OCI-LY3 (cell line): ENCODE data around the gene TBX6.

Source experiments
- CTCF ChIP-seq: fragments of 200-600, 300-600 bp; sonication (generic); IDR thresholded peaks from 2 replicates; pipeline ENCODE4 v1.5.1; 2014; ENCODE audit warnings: antibody characterized with exemption, low read length, low read depth
- EZH2phosphoT487 ChIP-seq: fragments of 200-600 bp; shearing (Covaris generic); IDR thresholded peaks from 2 replicates; pipeline ENCODE4 v1.6.1; 2018; ENCODE audit warnings: antibody characterized with exemption, mixed run types, low read depth

GRCh38 chr16:30049871-30050270, 41.9 kb downstream of the TBX6 start:
- TF ChIP-seq CTCF: no peak
- no peak for TF ChIP-seq EZH2phosphoT487
